NCI-H446 (cell line): Measurements from ENCODE around the gene HBQ1.
"Not testable (repeated sequence)": the region's sequence is repeated elsewhere in the genome, so short reads cannot be mapped to it uniquely, and the experiment has no call there.

Source experiments
- DNase-seq, 2 experiments: peaks; one replicate each; lab custom pipeline; 2025; lab: John Stamatoyannopoulos, UW

Gene HBQ1

GRCh38 chr16:176477-177382 lies 3.5 kb upstream of the HBQ1 start, which contains the start of gene HBA1:
TSS of gene HBA1 (plus strand) at chr16:176680. CDS start at chr16:176717, 37 bp downstream.
- not testable (repeated sequence) for DNase-seq

- DNase-seq = no peak
Observed at GRCh38 chr16:177394-177822, 2.9 kb upstream of the HBQ1 start.

DNA sequence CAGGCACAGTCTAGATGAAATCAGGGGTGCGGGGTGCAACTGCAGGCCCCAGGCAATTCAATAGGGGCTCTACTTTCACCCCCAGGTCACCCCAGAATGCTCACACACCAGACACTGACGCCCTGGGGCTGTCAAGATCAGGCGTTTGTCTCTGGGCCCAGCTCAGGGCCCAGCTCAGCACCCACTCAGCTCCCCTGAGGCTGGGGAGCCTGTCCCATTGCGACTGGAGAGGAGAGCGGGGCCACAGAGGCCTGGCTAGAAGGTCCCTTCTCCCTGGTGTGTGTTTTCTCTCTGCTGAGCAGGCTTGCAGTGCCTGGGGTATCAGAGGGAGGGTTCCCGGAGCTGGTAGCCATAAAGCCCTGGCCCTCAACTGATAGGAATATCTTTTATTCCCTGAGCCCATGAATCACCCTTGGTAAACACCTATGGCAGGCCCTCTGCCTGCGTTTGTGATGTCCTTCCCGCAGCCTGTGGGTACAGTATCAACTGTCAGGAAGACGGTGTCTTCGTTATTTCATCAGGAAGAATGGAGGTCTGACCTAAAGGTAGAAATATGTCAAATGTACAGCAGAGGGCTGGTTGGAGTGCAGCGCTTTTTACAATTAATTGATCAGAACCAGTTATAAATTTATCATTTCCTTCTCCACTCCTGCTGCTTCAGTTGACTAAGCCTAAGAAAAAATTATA lies 2.1 kb upstream of the HBQ1 start:
- no peak for DNase-seq

- no peak for DNase-seq
Observed at GRCh38 chr16:178668-179015, 1.6 kb upstream of the HBQ1 start.

GRCh38 chr16:179211-180092 lies 807 bp upstream of the HBQ1 start:
- no peak for DNase-seq

GRCh38 chr16:180681-181564 lies 664 bp downstream of the HBQ1 start:
- peak; percentile 6 to 80 for DNase-seq

- no peak for DNase-seq
Observed at GRCh38 chr16:181565-182021, 1.3 kb downstream of the HBQ1 start.

- no peak for DNase-seq
Observed at GRCh38 chr16:183005-183404, 2.7 kb downstream of the HBQ1 start.

DNA sequence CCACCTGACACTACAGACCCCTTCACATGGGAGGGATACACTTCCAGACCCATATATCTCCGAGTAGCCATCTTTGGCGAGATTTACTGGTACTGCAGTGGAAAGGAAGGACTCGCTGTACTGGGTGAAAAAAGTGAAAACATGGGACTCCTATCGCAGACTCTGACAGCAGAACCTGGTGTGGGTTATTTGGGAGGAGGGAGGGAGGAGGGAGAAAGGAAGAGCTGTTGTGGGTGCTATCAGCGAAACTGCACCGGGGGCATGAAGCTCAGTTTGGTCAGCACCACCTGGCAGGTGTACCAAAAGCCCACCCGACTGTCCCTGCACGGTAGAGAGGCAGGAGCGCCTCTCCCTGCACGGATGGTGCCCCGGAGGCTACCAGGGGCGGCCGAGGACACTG lies 5.0 kb downstream of the HBQ1 start:
- DNase-seq = no peak

DNA sequence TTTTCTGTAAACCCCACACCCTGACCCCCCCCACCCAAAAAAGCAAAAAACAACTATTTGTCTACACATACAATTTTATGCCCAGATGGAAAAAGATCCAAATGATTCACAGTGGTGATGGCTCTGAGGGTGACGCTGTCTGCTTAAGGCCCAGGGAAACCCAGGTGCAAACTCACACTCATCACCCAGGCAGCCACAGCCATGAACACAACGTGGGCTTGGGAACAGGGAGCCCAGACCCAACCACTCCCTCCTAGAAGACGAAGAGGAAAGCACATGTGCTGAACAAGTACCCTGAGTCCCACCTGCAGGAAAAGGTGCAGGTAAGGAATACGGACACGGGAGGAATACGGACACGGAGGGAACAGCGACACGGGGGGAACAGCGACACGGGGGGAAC lies 5.4 kb downstream of the HBQ1 start:
- DNase-seq = no peak

DNA sequence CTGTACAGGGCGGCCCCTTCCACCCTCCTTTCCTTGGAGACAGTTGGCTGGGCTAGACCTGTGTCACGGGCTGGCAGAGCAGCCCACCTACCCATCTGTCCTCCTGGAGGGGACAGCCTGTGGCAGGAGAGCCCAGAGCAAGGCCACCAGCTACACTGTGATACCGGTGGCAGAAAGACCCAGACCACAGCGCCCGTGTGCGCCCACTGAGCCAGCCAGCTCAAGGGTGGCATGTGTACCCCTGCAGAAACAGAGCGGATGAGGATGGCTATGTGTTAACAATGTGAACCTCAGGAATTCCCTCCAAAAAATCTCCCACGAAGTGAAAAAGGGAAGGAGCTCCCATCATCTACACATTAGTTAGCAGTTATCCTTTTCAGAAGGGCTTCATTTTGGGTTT lies 7.1 kb downstream of the HBQ1 start:
- no peak for DNase-seq

- DNase-seq = no peak
Observed at GRCh38 chr16:188674-189073, 8.4 kb downstream of the HBQ1 start.

GRCh38 chr16:189604-190186 lies 9.4 kb downstream of the HBQ1 start:
- no peak for DNase-seq

DNA sequence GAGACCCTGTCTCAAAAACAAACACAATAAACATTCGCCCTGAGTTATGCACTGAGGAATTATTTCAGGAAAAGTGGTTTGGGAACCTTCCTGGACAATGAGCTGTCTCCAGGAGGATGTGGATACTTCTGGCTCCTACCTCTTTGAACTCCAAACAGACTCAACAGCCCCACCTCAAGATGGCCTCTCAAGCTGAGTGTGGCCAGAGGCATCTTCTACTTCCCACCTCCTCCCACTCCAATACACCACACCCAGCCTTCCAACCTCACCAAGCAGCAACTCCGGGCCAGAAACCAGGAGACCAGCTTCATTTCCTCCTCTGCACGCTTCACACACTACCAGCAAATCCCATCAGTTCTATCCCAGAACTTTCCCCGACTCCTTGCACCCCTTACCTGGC lies 11.6 kb downstream of the HBQ1 start:
- DNase-seq = no peak

DNA sequence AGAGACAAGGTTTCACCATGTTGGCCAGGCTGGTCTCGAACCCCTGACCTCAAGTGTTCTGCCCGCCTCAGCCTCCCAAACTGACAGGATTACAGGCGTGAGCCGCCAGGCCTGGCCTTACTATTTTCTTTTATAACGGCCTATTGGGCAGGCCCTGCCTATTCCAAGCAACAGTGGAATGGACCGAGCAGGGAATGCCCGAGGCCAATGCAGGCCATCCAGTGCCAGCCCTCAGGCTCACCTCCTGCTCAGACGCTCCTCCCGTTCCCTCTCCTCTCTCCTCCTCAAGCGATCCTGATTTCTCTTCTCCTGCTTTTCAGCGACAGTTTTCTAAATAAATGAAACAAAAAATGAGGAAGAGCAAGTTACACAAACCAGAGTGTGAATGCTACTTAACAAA lies 12.4 kb downstream of the HBQ1 start:
- no peak for DNase-seq

- no peak for DNase-seq
Observed at GRCh38 chr16:193441-193840, 13.2 kb downstream of the HBQ1 start.

DNA sequence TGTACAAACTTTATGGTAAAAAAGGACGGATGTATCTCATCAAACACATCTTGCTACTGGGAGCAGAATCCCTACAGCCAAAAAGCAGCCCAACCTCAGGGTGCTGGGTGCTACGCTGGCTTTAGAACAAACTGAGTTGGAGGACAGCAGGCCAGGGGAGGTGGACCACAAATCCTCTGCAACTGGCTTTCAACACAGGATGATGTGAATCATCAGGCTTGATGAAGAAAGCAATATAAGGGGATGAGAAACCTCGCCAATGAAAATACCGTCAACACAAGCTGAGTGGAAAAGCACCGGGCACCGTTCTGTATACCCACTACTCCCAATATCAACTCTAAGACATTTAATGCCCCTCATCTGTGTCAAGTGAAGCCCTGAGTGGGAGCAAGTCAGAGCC lies 14.3 kb downstream of the HBQ1 start:
- DNase-seq = no peak

DNA sequence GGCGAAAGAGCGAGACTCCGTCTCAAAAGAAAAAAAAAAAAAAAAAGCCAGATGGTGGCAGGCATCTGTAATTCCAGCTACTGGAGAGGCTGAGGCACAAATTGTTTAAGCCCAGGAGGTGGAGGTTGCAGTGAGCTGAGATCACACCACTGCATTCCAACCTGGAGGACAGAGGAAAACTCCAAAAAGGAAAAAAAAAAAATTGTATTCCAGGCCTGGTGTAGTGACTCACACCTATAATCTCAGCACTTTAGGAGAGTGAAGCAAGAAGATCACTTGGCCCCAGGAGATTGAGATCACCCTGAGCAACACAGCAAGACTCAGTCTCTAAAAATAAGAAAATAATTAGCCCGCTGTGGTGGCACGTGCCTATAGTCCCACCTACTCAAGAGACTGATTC lies 20.1 kb downstream of the HBQ1 start:
- DNase-seq = no peak

DNA sequence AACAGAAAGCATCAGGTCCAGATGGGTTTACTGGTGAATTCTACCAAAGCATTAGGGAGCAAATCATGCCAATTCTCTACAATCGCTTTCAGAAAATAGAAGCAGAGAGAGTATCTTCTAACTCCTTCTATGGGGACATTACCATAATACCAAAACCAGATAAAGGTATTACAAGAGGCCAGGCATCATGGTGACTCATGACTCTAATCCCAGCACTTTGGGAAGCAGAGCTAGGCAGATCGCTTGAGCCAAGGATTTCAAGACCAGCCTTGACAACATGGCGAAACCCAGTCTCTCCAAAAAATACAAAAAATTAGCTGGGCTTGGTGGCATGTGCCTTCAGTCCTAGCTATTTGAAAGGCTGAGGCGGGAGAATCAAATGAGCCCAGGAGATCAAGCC lies 23.0 kb downstream of the HBQ1 start:
- no peak for DNase-seq

DNA sequence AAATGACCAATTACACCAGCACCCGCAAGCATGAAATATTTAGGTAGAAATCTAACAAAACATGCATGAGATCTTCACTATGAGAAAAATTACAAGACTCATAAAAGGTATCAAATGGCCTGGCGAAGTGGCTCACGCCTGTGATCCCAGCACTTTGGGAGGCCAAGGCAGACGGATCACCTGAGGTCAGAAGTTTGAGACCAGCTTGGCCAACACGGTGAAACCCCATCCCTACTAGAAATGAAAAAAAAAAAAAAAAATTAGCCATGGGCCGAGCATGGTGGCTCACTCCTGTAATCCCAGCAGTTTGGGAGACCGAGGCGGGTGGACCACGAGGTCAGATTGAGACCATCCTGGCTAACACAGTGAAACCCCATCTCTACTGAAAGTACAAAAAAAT lies 23.8 kb downstream of the HBQ1 start:
- DNase-seq = not testable (repeated sequence)

DNA sequence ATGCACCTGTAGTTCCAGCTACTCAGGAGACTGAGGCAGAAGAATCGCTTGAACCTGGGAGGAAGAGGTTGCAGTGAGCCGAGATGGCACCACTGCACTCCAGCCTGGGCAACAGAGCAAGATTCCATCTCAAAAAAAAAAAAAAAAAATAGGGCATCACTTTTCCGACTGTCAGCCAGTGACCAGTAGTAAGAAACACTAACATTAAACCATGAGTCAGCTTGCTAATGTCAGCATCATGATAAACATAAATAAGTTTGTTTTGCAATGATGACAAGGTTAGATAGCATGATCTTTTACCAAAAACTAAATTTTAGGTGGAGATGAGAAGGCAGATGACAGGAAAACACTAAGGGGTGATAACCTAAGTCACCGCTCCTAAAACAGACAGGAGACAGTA lies 29.1 kb downstream of the HBQ1 start:
- not testable (repeated sequence) for DNase-seq
